Measurements from ENCODE around the gene CHRNA7. TPM values are rescaled to one million over a fixed set of nuclear protein-coding genes. Genes with fewer than 3 reads are reported as not detected.

Gene CHRNA7
- total RNA-seq, 4 donors from 2014 or later, result 0.45 to 1.3 (median 0.83) TPM

DNA sequence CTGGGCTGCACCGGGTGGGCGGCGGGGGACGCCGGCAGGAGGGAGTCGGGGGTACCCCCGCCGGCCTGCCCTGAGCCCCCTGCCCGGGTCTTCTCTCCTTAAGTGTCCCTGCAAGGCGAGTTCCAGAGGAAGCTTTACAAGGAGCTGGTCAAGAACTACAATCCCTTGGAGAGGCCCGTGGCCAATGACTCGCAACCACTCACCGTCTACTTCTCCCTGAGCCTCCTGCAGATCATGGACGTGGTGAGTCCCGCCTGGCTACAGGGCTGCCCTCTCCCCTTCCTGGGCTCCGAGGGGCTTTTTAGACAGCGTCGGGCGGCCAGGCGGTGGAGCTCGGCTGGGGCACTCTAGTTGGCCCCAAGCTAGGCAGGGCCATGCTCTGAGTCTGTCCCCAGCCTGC lies 480 bp downstream of the CHRNA7 start:
- intact Hi-C loops (cut with DNase I; ENCODE audit: low total_unique reads), result no loop called here
- peak overlapping the region; percentile 2 for H3K4me3 ChIP-seq (ENCODE audit: low read depth, poor library complexity, severe bottlenecking)
- no peak for DNase-seq (ENCODE audit: low spot score in 2 of 2)
- WGBS, 2 donors, result 4 to 8% methylated on average over 11 of the region's 21 CpGs
- no peak for TF ChIP-seq POLR2A (IDR thresholded peaks at IDR 0.05)
- no peak for TF ChIP-seq CTCF (IDR thresholded peaks at IDR 0.05)

DNA sequence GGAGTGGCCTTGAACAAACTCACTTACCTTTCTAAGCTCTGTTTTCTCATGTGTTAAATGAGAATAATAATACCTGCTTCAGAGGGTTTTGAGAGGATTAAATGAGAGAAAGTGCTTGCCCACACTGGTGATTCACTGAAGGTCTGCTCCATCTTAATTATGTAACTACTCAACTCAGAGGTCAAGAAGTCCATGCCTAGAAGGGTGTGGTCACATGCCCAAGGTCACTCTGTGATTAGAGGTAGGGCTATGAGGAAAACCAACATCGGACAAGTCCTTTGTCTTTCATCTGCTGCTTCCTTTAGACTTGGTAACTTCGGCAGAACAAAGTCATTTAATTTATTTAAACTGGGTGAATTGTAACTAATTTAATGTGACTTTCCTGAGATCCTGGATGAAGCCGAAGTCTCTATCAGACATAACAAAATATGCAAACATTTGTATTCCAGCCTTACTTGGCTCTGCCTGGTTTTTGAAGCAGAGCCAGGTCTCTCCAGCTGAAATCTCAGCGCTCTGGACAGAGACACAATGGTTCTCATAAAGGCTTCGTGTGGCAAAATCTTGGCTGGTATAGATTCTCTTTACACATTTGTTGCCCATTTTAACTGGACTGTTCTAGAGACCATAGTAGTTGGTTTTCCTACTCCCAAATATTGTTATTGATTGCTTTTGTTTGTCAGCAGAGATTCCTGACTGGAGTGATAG lies 3.0 kb downstream of the CHRNA7 start:
- TF ChIP-seq CTCF (IDR thresholded peaks at IDR 0.05) (no peak), POLR2A (IDR thresholded peaks at IDR 0.05) (no peak)
- DNase-seq (ENCODE audit: low spot score in 2 of 2), result no peak
- WGBS, 2 donors, result 73 to 74% methylated on average over 5 of the region's 5 CpGs
- H3K4me3 ChIP-seq (ENCODE audit: low read depth, poor library complexity, severe bottlenecking), result no peak overlapping the region
- intact Hi-C loops (cut with DNase I; ENCODE audit: low total_unique reads), result no loop called here

DNA sequence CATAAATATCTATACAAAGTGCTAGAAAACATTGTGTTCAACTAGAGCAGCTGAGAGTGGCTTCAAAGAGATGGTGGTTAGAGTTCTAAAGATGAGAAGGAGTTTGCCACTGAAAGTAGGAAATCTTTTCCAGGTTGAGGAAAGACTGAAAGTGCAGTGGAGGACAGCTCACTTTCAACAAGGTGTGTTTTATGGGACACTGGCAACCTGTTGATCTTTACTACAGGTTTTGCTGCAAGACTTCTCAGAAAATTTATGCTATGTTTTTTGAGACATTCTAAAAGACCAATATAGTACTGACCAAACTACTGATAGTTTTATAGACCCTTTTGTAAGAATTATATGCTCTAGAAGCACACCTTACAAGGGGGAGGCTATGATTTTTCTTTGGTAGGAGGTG lies 3.8 kb downstream of the CHRNA7 start:
- intact Hi-C loops (cut with DNase I; ENCODE audit: low total_unique reads), result no loop called here
- TF ChIP-seq CTCF (IDR thresholded peaks at IDR 0.05), result no peak
- no peak for TF ChIP-seq POLR2A (IDR thresholded peaks at IDR 0.05)
- DNase-seq (ENCODE audit: low spot score in 2 of 2), result no peak
- H3K4me3 ChIP-seq (ENCODE audit: low read depth, poor library complexity, severe bottlenecking), result no peak overlapping the region

GRCh38 chr15:32035285-32035684 lies 5.0 kb downstream of the CHRNA7 start:
- no peak for DNase-seq (ENCODE audit: low spot score in 2 of 2)
- H3K4me3 ChIP-seq (ENCODE audit: low read depth, poor library complexity, severe bottlenecking), result no peak overlapping the region
- 68 to 69% methylated on average over 2 of the region's 2 CpGs for WGBS, 2 donors
- intact Hi-C loops (cut with DNase I; ENCODE audit: low total_unique reads), result no loop called here
- no peak for TF ChIP-seq CTCF (IDR thresholded peaks at IDR 0.05)
- TF ChIP-seq POLR2A (IDR thresholded peaks at IDR 0.05), result no peak

DNA sequence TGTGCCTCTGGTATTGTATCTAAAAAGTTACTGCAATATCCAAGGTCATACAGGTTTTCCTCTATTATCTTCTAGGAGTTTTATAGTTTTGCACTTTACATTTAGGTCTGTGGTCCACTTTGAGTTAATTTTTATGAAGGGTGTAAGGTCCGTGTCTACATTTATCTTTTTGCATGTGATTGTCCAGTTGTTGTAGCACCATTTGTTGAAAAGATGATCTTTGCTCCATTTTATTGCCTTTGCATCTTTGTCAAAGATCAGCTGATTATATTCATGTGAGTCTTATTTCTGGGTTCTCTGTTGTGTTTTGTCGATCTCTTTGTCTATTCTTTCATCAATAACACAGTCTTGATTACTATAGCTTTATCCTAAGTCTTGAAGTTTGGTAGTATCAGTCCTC lies 6.7 kb downstream of the CHRNA7 start:
- intact Hi-C loops (cut with DNase I; ENCODE audit: low total_unique reads), result no loop called here
- 82 to 87% methylated on average over 2 of the region's 2 CpGs for whole genome bisulfite sequencing, 2 donors

More for the DNA sequence above, 6.7 kb downstream of the CHRNA7 start:
- TF ChIP-seq POLR2A (IDR thresholded peaks at IDR 0.05) (no peak), CTCF (IDR thresholded peaks at IDR 0.05) (no peak)
- no peak overlapping the region for H3K4me3 ChIP-seq (ENCODE audit: low read depth, poor library complexity, severe bottlenecking)
- DNase-seq (ENCODE audit: low spot score in 2 of 2), result no peak
